ENCODE measurements around the gene SLC38A9. TPM values are rescaled to one million over a fixed set of nuclear protein-coding genes. Genes with fewer than 3 reads are reported as not detected.
"Not testable (repeated sequence)": the region's sequence is repeated elsewhere in the genome, so short reads cannot be mapped to it uniquely, and the experiment has no call there.

The SLC38A9 gene
- polyA plus RNA-seq, 3 donors, result 27.3 to 38.3 (median 32.8) TPM

DNA sequence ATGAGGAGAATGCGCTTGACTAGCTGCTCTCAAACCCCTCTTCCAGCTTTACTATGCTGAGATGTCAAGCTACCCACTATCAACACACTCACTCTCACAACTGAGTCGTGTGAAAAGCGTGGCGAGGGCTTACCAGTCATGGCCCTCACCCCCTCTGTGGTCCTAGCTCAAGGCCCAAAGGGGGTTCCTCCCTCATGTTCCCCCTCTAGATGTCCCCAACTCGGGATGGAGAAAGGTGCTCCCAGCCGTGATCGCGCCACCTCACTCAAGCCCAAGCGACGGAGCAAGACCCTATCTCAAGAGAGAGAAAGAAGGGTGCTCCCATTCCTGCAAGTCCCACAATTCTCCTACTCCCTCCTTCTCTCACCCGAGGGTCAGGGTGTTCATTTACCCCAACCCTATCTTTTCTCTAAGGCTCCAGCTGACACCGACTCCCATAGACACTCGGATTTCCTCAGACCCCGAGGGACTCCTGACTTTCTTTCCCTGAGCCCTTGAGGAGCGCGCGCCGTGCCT, 559 bp downstream of the SLC38A9 start:
- no peak for DNase-seq

DNA sequence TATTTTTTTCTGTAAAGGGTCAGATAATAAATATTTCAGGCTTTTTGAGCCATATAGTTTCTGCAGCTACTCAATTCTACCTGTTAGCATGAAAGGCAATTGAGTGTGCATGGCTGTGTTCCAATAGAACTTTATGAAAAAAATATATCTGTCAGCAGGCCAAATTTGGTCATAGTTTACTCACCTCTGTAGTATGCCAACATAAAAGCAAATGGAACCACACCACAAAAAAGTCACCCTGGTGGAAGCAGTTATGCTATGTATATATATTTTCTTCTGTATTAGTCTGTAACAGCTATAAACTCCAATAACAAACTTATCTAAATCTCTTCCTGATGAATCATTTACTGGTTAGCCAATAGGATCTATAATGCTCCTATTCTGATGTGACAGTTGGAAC, 3.4 kb downstream of the SLC38A9 start:
- DNase-seq, result no peak

DNA sequence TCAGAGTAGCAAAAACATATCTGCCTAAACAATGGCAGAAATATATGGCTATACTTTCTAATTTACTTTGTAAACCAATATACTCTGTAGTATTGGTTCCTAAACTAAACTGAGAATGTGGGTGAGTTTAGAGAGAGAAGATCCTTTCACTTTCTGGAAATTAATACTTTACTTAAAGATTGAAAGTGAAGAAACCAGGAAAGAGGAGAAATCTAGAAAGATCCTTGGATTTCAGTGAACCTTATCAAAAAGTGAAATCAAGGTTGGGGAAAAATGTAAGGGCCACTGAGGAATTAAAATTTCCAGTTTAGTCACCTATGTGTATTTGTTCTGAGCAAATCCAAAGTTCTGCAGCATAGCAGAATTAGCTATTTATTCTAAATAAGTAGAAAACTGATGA, 5.9 kb downstream of the SLC38A9 start:
- no peak for DNase-seq

DNA sequence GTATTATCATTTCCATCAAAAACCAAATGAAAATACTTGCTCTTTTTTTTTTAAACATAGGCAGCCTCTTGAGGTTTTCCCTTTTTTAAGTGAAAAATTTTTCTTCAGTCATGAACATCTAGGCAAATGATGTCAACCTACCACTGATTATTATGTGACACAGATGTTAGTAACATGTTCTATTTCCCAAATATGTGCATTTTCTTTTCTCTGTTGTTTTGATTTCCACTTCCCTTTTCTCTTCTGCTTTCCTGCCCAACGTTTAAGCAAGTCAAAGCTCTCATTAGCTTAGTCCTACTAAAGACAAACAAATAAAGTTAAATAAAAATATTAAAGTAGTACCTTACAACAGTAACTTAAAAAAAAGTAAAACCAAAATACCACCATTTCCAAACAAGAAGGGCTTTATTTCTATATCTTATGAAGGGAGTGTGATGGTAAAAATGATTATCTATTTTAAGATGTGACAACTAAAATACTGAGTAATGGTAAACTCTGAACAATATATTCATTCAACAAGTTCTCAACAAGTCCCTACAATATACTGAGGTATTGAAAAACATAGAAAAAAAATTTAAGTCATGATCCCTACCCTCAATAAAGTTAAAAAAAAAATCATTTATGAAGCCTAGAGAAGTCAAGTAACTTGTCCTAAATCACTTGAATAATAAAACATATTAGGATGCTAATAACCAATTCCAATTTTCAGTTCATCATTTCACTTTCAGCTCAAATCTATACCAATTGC, 9.4 kb downstream of the SLC38A9 start:
- no peak for DNase-seq

DNA sequence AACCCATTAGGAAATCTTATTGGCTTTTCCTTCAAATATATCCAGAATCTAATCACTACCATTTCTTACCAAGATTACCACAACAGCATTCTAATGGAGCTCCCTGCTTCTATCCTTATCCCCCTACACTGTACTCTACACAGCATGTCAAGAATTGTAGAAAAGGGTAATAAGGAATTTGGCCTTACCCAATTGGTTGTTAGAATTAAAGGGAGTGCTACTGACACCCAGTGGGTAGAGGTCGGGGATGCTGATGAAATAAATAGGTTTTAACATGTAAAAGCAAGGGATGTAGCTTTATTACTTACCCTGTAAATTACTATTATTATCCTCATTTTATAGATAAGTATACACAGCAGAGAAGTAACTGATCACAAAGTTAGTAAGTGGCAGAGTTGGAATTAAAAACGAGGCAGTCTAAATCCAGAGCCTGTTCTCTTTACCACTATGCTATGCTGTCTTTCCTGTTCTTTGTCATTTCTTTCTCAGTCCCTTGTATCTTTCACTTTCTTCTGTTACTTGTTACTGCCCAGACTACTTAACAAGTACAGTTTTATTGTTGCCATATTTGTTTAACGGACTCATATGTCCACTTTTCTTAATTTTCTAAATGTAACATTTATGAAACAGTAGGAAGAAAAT, 10.5 kb downstream of the SLC38A9 start:
- no peak for DNase-seq

DNA sequence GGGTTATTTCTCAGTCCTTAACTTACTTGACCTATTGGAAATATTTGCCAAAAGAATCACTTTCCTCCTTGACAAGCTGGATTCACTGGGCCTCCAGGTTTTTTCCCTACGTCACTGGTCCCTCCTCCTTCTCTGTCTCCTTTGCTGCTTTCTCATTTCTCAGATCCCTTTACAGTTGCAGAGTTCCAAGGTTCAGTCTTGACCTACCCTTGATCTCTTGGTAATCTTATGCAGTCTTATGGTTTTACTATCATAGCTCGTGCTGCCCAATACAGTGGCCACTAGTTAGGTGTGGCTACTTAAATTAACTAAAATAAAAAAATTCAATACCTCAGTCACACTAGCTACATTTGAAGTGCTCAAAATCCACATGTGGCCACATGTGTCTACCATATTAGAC, 11.4 kb downstream of the SLC38A9 start:
- DNase-seq, result no peak

DNA sequence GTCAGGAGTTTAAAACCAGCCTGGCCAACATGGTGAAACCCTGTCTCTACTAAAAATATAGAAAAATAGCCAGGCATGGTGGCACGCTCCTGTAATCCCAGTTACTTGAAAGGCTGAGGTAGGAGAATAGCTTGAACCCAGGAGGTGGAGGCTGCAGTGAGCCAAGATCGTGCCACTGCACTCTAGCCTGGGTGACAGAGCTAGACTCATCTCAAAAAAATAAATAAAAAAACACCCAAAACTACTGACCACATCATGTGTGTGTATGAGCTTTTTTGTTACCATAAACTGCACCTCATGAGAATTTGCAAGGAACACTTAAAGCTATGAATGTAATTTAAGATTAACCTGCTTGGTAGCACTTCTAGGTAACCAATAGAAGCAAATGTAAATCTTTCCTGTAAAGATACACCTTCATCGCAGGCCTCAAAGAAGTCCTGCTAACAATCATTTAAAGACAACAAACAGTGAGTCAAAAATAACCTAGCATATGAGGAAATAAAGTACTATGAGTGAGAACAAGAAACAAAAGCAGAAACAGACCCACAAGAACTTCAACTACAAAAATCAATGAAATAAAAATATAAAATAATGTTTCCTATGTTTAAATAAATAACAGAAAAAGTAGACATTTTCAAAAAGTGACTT, 13.0 kb downstream of the SLC38A9 start:
- DNase-seq, result no peak

DNA sequence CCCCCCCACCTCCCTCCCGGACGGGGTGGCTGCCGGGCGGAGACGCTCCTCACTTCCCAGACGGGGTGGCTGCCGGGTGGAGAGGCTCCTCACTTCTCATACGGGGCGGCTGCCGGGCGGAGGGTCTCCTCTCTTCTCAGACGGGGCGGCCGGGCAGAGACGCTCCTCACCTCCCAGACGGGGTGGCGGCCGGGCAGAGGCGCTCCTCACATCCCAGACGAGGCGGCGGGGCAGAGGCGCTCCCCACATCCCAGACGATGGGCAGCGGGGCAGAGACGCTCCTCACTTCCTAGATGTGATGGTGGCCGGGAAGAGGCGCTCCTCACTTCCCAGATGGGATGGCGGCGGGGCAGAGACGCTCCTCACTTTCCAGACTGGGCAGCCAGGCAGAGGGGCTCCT, 15.4 kb downstream of the SLC38A9 start:
- DNase-seq, result not testable (repeated sequence)

DNA sequence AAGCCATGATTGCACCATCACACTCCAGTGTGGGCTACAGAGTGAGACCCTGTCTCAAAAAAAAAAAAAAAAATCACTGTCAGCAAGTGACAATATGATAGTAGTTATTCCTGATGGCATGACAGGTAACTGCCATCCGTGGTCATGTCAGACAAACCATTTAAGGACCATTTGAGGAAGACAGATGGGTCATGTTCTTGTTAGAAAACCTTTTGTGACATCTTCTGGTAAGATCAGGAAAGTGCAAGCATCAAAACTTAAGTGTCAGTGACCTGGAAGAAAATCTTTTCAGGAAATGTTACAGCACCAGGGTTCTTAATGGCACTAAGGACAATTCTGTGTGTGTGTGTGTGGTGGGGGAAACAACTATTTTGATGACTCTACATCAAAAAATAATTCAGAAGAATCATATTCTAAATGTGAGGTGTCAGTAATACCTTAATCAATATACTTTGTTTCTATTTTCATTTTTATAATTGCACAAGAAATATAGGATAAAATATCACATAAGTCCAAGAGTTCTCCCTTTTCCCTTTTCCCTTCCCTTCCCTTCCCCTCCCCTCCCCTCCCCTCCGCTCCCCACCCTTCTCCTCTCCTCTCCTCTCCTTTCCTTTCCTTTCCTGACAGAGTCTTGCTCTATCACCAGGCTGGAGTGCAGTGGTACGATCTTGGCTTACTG, 17.8 kb downstream of the SLC38A9 start:
- no peak for DNase-seq

DNA sequence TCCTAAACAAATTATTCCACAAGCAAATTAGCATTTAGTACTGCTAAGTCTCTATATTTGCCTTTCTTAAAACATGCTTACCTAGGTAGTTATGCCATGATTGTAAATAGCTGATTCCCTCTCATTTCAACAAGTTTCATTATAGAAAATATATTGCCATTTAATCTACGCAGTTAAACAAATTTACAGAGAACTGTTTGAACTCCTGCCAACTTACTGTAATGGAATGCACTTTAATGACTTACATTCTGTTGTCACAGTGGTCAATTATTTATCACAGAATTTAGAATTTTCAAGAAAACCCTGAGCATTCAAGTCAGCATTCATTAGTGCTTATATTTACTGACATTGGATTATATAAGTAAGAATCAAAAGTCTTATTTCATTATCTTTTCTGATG, 19.6 kb downstream of the SLC38A9 start:
- no peak for DNase-seq

DNA sequence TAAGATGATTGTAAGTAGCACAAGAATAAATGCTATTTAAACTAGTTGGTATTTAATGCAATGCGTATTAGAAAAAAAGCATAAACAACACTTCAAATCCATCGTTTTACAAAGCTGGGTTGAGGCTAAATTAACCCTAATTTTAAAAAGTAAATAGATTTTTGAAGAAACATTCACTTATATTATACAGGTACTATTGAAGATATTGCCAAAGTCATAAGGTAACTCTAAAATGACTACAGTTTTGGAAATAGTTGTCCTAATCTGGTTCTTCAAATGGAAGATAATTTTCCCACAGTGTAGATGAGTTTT, 20.1 kb downstream of the SLC38A9 start:
- DNase-seq, result no peak

DNA sequence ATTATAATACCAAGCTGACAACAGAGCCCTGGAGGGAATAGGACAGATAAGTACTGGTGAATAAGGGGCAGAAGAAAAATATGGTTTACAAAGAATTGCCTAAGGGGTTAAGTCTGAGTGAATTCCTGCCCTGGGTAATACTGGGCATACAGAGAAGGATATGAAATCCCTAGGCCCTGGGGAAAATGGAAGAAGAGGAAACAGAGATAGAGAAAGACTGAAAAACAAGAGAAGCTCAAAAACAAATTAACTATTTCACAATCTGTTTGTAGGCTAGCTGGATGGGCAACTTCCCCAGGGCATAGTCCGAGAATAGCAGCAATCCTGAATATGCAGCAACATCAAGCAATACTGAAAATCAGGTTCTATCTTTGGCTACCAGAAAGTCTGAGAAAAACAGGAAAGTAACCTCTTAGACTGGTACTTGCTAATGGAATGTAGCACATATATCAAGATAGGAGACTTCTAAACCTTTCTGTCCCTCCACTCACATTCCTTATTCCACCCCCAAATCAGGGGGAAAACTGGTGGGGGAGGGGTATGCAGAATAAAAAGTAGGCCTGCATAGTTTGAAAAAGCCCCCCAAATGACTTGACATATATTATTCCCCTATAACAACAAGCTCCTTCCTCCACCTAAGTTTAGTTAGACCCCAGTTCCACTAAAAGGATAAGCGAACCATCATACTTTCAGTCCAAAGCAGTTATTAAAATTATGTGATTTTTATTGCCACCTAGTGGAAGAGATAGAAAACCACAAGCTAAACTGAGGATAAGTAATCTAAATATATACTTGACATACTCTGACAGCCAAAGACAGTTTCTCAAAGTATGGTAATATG, 20.6 kb downstream of the SLC38A9 start:
- DNase-seq, result peak; percentile 36

DNA sequence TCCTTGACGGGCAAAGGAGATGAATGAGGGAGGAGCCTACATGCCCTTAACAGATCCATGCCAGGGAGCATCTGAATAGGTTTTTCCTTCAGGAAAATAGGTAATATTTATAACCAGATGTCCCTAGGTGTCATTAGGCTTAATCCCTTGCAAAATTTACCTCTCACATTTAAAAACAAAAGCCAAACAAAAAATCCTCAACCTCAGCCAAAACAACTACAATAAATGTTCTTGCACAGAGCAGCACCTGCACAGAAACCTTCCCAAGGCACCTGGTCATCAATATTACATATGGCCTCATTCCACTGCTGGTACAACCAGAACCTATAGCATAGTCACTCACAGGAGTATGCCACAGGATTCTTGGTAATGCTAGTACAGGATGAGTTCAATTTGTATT, 30.1 kb downstream of the SLC38A9 start:
- DNase-seq, result no peak

DNA sequence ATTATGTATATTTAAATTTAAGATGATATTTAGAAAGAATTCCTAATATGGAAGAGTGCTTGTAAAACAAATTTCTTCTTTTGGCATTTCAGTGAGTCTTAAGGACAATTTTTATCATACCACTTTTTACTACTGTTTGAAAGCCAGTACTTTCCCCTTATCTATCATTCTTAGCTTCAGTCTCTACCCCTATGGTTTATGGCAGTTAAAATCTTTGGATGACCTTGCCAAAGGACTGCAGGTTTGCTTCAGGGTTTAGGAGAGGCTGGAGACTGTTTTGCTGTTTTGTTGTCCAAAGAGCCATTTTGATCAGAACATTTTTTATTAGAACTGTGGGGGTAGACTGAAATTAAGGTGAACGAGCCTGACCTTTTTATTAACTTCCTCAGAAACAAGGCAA, 30.8 kb downstream of the SLC38A9 start:
- no peak for DNase-seq

DNA sequence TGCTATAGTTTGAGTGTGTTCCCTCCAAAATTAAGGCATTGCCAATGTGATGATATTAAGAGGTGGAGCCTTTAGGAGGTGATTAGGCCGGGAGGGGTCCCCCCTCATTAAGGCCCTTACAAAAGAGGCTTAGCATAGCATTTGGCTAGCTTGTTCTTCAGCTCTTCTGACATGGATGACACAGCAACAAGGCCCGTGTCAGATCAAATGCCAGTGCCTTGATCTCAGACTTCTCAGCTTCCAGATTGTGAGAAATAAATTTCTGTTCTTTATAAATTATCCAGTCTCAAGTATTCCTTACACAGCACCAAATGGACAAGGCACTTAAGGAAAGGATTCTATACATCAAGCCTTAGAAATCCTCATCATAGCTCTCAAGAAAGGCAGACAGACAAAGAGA, 31.8 kb downstream of the SLC38A9 start:
- DNase-seq, result no peak

DNA sequence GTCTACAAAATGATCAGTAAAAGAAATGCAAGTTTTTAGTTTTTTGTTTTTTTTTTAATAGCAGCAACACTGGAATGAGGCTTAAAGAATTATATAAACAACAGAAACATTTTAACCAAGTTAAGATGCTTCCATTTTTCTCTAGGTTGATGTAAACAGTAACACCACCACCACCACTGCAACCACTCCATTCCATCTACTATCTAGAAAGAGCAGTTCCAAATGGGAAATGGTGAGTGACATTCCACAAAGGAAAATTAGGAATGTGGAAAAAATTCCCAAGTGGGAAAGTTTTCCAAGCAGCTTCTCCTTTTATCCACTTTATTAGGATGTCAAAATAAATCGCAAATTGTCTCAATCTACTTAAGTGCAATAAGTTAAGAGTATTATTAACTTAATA, 32.6 kb downstream of the SLC38A9 start:
- DNase-seq, result no peak

DNA sequence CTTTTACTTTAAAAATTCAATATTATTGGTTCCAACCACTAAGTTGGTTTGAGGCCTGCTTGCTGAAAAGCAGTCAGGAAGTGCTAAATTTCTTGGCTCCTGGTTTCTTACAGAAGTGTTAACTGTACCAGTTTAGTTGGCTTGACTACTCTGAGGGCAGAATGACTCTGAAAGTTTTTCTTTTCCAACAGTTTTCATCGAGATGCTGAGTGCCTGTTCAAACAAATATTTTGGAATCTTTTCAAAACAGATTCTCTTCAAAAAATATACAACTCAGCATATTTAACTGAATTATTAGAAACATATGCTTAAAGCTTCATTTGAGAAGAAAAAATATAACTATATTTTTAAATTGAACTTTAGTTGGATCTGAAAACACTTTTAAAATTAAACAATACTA, 37.0 kb downstream of the SLC38A9 start:
- no peak for DNase-seq

DNA sequence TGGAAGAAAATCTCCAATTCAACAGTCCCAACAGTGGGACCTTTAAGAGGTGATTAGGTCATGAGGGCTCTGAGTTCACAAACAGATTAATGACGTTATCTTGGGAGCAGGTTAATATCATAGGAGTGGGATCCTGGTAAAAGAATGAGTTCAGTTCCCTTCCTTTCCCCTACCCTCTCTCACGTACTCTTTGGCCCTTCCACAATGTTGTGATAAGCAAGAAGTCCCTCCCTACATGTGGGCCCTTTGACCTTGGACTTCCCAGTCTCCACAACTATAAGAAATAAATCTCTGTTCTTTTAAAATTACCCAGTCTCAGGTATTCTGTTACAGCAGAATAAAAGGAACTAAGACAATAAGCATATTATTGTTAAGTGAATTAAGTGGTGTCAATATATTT, 37.8 kb downstream of the SLC38A9 start:
- DNase-seq, result no peak

DNA sequence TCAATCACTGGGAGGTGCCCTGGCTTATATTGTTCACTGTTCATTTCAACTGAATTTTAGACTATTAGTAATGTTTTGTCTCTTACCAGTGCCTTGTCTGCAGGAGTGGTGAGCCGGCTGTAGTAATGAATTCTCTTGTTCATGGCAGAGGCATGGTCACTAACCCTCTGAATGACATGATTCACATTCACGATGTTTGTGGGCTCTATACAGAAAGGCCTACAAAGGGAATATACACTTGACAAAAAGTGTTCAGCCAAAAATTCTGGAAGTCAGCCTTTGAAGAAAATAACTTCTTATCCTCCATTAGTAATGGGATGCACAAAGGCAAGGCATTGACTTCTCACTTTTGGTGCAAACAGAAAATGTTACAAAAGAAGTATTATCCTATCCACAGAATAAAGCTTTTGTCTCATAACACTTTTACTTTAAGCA, 39.6 kb downstream of the SLC38A9 start:
- no peak for DNase-seq

DNA sequence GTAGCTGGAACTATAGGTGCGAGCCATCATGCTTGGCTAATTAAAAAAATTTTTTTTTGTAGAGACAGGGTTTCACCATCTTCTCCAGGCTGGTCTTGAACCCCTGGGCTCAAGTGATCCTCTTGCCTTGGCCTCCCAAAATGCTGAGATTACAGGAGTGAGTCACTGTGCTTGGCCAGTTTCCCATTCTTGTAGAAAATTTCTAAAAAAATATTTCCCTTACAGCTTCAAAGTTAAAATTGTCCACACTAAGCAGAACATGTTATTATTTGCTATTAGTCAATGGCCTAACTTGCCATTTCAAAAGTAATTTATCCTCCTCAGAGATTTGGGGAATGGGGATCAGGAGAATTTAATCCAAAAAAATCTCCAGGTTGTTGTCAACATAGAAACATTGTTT, 40.1 kb downstream of the SLC38A9 start:
- DNase-seq, result no peak

DNA sequence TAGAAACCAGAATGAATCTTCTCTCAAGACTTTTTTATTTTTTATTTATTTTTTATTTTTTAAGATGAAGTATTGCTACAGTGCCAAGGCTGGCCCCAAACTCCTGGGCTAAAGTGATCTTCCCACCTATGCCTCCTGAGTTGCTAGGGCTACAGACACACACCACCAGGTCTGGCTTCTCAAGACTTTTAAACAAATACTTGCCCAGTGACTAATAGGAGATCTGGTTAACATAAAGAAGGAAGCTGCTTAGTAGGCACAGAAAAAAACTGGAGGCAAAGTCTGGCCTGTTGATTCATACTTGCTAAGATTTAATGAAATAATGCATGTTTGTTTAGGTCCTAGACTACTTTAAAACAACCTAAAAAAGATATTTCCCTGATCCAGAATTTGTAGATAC, 43.8 kb downstream of the SLC38A9 start:
- no peak for DNase-seq

DNA sequence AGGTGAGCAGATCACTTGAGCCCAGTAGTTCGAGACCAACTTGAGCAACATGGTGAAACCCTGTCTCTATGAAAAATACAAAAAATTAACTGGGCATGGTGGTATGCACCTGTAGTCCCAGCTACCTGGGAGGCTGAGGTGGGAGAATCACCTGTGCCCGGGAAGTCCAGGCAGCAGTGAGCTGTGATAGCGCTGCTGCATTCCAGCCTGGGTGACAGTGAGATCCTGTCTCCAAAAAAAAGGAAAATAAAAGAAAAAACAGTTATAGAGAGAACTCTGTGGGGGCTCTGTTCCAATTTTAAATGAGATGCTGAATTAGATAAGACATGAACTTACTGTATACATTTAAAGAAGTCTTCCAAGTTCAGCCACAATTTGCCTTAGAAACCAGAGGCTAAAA, 44.2 kb downstream of the SLC38A9 start:
- no peak for DNase-seq
